SK-N-MC (cell line): Measurements from ENCODE around the gene ELN.

Experiments used
- EZH2 ChIP-seq: fragments of 200-600 bp; sonication (generic); IDR thresholded peaks from one replicate; pipeline ENCODE4 v1.6.1; 2017; ENCODE audit warnings: antibody characterized with exemption
- POLR2AphosphoS5 ChIP-seq: IDR thresholded peaks from 2 replicates; pipeline ENCODE4 v1.6.1; 2012; ENCODE audit warnings: mild to moderate bottlenecking, low read depth, low read length, borderline replicate concordance

DNA sequence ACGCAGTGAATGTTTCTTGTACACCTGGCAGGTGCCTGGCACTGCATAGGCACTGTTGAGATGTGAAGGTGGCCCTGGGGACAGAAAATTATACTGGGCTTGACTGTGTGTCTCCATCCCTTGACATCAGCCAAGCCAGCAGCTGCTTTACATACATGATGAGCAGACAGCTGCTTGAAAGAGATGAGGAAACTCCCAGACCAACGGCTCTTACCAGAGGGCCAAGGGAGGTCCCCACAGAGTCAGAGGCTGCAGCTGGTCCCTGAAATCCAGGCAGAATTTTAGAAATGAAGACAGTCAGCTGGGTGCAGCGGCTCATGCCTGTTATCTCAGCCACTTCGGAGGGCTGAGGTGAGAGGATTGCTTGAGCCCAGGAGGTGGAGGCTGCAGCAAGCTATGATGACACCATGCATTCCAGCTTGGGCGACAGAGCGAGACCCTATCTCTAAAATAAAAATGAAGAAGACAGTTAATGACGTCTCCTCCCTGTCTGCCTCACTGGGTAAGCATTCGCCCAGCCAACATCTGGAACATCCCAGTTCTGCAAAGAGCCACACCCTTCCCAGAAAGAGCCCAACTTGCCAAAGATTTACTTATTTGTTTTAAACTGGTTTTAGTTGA is 73.2 kb downstream of the ELN start:
- TF ChIP-seq EZH2 (no peak), POLR2AphosphoS5 (no peak)
